Stimulated activated CD4-positive, alpha-beta T cell treated with anti-CD3 and anti-CD28 coated beads, Interleukin-4, amount 100 ng/mL, for 4 hours (primary cell): Measurements from ENCODE around the gene DNAJC1.

Experiments
- DNase-seq, 2 experiments: peaks; one replicate each; pipeline ENCODE4 v3.0.0-alpha.2; 2020

Gene DNAJC1

DNA sequence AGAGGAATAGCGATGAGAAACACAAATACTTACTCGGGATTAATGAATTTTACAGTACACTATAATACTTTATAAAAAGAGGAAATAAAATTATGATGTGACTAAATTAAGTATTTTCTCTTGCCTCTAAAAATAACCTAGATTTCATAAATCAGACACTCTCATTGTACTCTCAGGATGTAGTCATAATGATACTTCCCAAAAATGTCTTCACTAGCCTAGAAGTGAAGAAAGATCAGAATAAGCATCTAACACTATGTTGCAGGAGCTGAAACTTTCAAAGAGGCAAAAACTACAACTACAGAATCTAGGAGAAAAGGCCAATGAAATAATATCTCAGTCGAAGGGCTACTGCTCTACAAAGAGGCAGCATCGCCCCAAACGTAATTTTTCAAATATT lies 49.4 kb downstream of the DNAJC1 start:
- DNase-seq: no peak

- DNase-seq: no peak
These were observed 49.9 kb downstream of the DNAJC1 start for GRCh38 chr10:21953585-21954057.

GRCh38 chr10:21950566-21950965 lies 53.0 kb downstream of the DNAJC1 start:
- DNase-seq: no peak

GRCh38 chr10:21946946-21947345 lies 56.6 kb downstream of the DNAJC1 start:
- DNase-seq: no peak

DNA sequence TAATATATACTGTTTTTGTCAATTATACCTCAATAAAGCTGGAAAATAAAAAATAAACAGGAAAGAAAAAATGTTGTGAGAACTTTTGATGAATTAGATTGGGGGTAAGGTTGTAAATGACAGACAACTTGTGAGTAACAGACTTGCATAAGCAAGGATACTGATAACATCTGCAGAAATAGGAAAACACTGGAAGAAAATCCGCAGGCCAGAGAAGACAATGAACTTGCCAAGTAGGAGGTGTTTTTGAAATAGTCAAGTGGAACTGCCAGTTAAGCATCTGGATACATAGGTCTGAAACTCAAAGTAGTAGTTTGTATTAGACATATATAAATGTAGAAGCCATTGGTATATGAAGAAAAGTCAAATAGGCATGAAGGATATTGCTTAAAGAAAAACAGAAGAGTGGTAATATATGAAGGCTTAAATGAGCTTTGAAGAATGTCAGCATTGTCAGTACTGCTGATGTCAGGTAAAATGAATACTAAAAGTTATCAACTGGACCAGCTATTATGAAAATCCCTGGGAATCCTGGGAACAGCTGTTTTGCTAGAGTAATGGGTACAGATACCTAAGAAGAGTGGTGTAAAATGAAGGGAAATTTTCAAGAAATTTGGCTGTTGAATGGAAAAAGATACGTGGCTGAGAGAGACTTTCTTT lies 58.7 kb downstream of the DNAJC1 start:
- no peak for DNase-seq

GRCh38 chr10:21943633-21944265 lies 59.8 kb downstream of the DNAJC1 start:
- DNase-seq: no peak

DNA sequence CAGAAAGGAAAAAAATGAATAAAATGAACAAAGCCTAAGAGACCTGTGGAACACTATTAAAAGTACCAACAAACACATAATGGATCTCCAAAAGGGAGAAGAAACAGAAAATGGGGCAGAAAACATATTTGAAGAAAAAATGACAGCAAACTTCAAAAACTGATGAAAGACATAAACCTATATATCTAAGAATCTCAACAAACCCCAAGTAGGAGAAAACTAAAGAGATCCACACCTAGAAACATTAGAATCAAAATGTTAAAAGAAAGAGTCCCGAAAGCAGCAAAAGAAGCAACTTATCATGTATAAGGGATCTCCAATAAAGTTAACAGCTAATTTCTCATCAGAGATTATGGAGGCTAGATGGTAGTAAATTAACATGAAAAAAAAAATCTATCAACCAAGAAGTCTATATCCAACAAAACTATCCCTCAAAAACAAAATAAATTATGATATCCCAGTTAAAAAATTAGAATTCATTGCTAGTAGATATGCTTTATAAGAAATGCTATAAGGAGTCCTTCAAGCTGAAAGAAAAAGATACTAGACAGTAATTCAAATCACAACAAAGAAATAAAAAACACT lies 68.0 kb downstream of the DNAJC1 start:
- no peak for DNase-seq

GRCh38 chr10:21934307-21934706 lies 69.2 kb downstream of the DNAJC1 start:
- DNase-seq: no peak

DNA sequence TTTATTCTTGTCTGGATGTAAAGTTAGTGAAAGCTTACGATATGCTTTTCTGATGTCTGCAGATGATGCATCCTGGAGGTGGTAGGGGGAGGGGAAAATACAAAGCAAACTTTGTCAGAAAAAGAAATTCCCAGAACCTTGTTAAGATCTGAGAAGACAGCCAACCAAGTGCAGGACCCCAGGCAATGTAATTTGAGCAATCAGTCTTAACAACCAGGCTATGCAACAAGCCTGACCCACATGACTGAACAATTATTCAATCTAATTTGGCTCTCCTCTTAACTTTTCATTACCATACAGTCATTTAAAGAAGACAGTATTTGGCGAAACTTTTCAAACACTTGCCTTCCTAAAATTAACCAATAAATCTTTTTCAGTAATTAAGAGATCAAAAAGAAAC lies 74.5 kb downstream of the DNAJC1 start:
- no peak for DNase-seq

DNA sequence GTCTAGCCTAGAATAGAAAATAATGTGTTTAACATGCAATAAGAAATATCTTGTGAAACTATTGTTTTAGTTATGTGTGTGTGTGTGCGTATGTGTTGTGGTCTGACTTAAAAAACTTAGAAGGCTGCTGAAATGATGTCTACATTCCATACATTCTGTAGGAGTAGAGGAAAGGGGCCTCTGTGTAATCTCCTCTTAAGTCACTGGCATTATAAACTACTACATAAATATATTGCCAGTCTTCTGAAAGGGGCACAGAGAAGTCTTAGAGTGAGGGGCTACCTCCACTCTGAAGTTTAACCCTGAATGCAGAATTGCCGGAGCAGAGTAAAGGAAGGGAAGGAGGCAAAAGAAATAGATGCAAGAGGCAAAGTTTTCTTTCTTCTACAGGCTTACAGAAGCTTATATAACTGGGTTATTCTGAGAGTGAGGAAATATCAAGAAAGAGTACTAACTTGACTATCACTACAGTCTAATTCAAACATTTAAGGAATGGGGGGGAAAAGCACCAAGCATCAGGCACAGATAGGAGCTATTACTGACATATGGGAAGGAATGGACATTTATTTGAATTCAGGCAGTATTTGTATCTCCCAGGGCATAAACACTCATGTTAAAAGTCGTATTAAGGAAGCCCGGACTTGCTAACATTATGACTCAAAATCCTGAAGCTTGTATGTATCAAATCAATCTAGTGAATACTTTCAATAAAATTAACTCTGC lies 75.7 kb downstream of the DNAJC1 start:
- no peak for DNase-seq

DNA sequence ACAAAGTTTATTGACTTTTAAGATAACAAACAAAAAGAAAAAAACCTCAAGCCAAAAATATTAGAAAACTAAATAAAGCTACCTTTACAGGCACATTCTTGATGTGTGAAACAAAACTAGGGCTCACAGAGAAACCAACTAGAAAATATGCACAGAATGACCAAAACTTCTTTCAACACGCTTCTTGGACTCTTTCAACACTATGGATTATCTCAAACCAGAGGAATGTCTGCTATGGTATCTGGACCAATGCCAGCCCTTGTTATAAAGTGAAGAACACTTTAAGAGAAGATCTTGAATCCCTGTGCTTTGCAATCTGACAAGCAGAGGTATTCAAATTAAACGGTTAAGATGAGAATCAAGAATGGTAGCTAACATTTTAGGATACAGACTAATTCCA lies 76.6 kb downstream of the DNAJC1 start:
- DNase-seq: no peak

GRCh38 chr10:21926358-21926925 lies 77.1 kb downstream of the DNAJC1 start:
- no peak for DNase-seq

DNA sequence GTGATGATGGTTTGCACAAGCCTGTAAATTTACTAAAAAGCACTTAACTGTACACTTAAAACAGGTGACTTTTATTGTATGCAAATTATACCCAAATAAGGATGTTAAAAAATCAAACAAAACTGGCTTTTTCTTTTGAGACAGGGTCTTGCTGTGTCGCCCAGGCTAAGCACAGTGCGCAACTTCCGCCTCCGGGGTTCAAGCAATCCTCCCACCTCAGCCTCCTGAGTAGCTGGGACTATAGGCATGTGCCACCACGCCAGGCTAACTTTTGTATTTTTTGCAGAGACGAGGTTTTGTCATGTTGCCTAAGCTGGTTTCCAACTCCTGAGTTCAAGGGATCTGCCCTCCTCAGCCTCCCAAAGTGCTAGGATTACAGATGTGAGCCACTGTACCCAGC lies 77.7 kb downstream of the DNAJC1 start:
- DNase-seq: no peak

GRCh38 chr10:21924511-21924910 lies 79.0 kb downstream of the DNAJC1 start:
- no peak for DNase-seq

- DNase-seq: no peak
These were observed 82.9 kb downstream of the DNAJC1 start for GRCh38 chr10:21920633-21921032.

DNA sequence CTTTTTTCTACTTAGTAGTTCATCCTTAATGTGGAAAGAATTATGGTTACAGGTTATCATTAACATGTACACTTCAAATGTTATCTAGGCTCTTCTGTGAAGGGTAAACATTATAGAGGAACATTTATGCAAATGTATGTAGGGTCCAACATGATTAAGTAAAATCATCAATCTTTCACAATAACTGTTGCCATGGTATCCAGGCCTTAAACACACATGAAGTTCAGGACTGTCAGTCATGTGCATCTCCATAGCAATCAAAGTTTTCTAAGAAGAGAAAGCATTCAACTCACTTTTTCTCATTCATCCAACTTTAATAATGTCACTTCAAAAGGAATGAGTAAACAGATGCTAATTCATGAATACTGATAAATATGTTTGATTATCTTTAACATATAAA lies 83.6 kb downstream of the DNAJC1 start:
- DNase-seq: no peak

GRCh38 chr10:21919117-21919516 lies 84.4 kb downstream of the DNAJC1 start:
- DNase-seq: no peak

DNA sequence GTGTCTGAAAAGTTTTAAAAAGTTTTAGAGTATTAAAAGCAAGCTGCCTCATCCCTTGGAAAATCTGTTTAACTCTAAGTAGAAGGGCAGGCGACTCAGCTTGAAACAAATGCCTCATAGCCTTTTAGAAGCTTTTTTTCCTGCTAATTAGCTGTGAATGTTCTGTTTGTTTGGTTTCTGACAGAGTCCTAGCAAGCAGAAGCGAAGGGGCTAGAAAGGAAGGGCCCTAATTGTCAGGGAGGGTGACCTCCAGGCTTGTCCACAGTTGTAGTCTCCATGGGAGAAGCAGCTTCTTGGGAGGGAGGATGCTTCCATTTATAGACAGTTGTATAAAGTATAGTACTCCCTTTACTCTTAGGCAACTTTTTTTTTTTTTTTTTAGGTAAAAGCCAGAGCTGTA lies 90.9 kb downstream of the DNAJC1 start:
- DNase-seq: no peak

GRCh38 chr10:21910798-21911197 lies 92.7 kb downstream of the DNAJC1 start:
- no peak for DNase-seq

GRCh38 chr10:21907436-21907835 lies 96.1 kb downstream of the DNAJC1 start:
- DNase-seq: no peak

GRCh38 chr10:21904930-21905329 lies 98.6 kb downstream of the DNAJC1 start:
- no peak for DNase-seq

- no peak for DNase-seq
These were observed 103.8 kb downstream of the DNAJC1 start for GRCh38 chr10:21899736-21900135.

DNA sequence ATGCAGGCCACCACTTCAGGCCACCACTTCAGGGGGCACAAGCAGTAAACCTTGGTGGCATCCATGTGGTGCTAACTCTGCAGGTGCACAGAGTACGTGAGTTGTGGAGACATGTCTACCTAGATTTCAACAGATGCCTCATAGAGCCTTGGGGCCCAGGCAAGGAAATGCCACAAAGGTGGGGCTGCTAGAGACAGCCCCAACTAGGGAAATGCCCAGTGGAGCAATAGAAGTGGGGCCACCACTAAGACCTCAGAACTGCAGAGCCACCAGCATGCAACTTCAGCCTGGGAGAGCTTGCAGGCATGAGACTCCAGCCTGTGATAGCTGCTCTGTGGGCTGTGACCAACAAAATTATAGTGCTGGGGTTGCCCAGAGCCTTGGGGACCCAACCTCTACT lies 107.6 kb downstream of the DNAJC1 start:
- DNase-seq: no peak
